Tibial nerve (tissue), 4 donors: ENCODE data around the gene CRYGB. TPM values are rescaled to one million over a fixed set of nuclear protein-coding genes. Genes with fewer than 3 reads are reported as not detected.

Experiments
- DNase-seq, 2 donors: peaks; one replicate each; pipeline ENCODE4 v3.0.0-alpha.2; 2019; ENCODE audit warnings: low spot score in 2 of 2
- H3K27ac ChIP-seq, 4 donors: fragments of 200-600 bp; sonication (generic) in 3 of 4; one replicate each; pipeline ENCODE4 v1.5.1; 2017 to 2019; ENCODE audit warnings: mild to moderate bottlenecking in 1 of 4
- H3K27me3 ChIP-seq, 2 donors: fragments of 200-600 bp; sonication (generic) in 1 of 2; one replicate each; pipeline versions ENCODE4 v1.5.1 to v1.6.0; 2017 to 2019
- H3K36me3 ChIP-seq, 3 donors: fragments of 200-600 bp; sonication (generic); one replicate each; pipeline ENCODE4 v1.5.1; 2018 to 2019
- H3K4me1 ChIP-seq, 4 donors: fragments of 200-600 bp; sonication (generic) in 3 of 4; one replicate each; pipeline ENCODE4 v1.5.1; 2017 to 2019
- H3K4me3 ChIP-seq, 4 donors: fragments of 200-600 bp; sonication (generic) in 3 of 4; one replicate each; pipeline ENCODE4 v1.5.1; 2017 to 2019; ENCODE audit warnings: mild to moderate bottlenecking in 1 of 4, moderate library complexity in 1 of 4
- H3K9me3 ChIP-seq, 4 donors: fragments of 200-600 bp; sonication (generic) in 3 of 4; one replicate each; pipeline ENCODE4 v1.5.1; 2017 to 2019
- CTCF ChIP-seq, 5 experiments: fragments of 200-600 bp in 3 of 5; fragments of 450-650 bp in 2 of 5; sonication (generic) in 3 of 5; IDR thresholded peaks; one replicate each; pipeline ENCODE4 v1.5.1; 2016 to 2019; ENCODE audit warnings: antibody characterized with exemption in 5 of 5, mild to moderate bottlenecking in 3 of 5, moderate library complexity in 2 of 5
- EP300 ChIP-seq, 2 donors: sonication (generic); formaldehyde crosslinking; IDR thresholded peaks; one replicate each; pipeline ENCODE4 v1.6.1; 2017; ENCODE audit warnings: antibody characterized with exemption in 2 of 2, mild to moderate bottlenecking in 1 of 2
- POLR2A ChIP-seq, 2 donors: fragments of 450-650 bp; IDR thresholded peaks; one replicate each; pipeline ENCODE4 v1.6.1; 2017; ENCODE audit warnings: antibody characterized with exemption in 2 of 2, mild to moderate bottlenecking in 2 of 2, moderate library complexity in 2 of 2
- WGBS, 2 donors: methylation state at CpG; one replicate each; pipeline ENCODE4 v1.1.5; 2018; 5-methylcytosine and 5-hydroxymethylcytosine counted together
- total RNA-seq, 4 donors: library from RNA; depleted of rRNA; stranded (reverse); fragments of >200 nt; gene quantifications; one replicate each; pipeline ENCODE4 v1.1.0, GENCODE V29; 2016

Gene CRYGB
- total RNA-seq, 4 donors from 2014 or later = not detected

DNA sequence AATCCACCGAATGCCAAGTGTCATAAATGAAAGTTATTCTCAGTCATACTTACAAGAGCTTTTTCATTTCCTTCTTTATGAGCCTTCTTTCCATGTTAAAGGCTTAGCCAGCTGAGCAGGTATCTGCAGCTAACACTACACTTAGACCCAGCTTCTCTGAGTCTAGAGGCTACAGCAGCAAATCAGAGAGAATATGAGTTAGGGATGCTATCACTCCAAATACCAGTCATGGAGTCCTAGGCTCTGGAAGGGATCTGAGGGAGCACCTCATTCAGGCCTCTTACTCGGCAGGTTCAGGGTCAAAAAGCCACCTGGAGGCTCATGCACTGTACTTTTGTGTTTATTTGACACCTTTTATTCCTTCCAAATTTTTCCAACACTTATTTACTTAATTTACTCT is 40.9 kb upstream of the CRYGB start:
- 83 to 89% methylated on average over 2 of the region's 2 CpGs for WGBS, 2 donors
- Histone ChIP-seq H3K4me1 (peaks cover 0 to 13% (median 4%) of the 10 kb centered on the region in 4 donors), H3K9me3 (no peaks in the 10 kb centered on the region), H3K36me3 (no peaks in the 10 kb centered on the region), H3K27me3 (no peaks in the 10 kb centered on the region), H3K4me3 (no peak overlapping the region), H3K27ac (no peak overlapping the region)
- TF ChIP-seq POLR2A (IDR thresholded peaks at IDR 0.05) = no peak
- TF ChIP-seq EP300 (IDR thresholded peaks at IDR 0.05) = no peak
- TF ChIP-seq CTCF (IDR thresholded peaks at IDR 0.05) = no peak
- no peak for DNase-seq

GRCh38 chr2:208186465-208186864 is 40.5 kb upstream of the CRYGB start:
- no peak for DNase-seq

DNA sequence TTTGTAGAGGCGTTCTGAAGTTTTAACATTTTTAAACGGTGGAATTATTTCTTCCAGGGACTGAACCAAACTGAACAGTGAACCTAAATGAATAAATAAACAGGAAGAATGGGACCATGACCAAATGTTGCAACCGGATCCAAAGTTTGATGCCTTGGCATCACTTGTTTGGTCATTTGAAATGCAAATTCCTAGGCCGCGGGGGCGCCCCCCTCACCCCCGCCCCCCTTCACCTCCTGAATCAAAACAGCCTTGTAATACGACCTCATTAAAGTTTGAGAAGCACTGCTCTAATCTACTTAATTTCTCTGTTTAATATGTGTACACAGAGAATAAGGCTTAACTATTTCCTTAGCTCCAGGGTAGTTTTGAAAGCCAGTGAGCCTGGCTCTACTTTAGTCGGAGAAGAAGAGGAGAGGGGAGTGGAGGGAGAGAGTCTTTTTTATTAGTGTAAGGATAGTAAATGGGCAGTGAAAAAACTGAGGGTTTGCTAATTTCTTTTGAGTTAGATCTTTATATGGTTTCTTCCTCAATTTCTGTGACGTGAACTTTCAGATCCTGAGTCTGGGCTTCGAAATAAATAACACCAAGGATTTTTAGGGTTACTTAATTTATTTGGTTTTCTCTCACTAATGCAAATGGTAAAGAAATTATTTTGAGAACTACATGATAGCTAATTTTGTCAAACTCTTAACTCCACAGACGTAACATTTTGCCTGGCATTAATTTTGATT is 38.2 kb upstream of the CRYGB start:
- H3K4me3 ChIP-seq = no peak overlapping the region

More at GRCh38 chr2:208186465-208186864, 40.5 kb upstream of the CRYGB start:
- H3K36me3 ChIP-seq = no peaks in the 10 kb centered on the region
- H3K9me3 ChIP-seq = no peaks in the 10 kb centered on the region
- TF ChIP-seq POLR2A (IDR thresholded peaks at IDR 0.05) (no peak), CTCF (IDR thresholded peaks at IDR 0.05) (no peak), EP300 (IDR thresholded peaks at IDR 0.05) (no peak)
- no peaks in the 10 kb centered on the region for H3K27me3 ChIP-seq
- no peak overlapping the region for H3K4me3 ChIP-seq
- H3K4me1 ChIP-seq = peaks cover 0 to 13% (median 4%) of the 10 kb centered on the region in 4 donors
- 70 to 71% methylated on average over 5 of the region's 5 CpGs for WGBS, 2 donors
- no peak overlapping the region for H3K27ac ChIP-seq

GRCh38 chr2:208183526-208183925 is 37.6 kb upstream of the CRYGB start:
- no peaks in the 10 kb centered on the region for H3K27me3 ChIP-seq
- DNase-seq = no peak
- no peak for TF ChIP-seq EP300 (IDR thresholded peaks at IDR 0.05)
- no peak for TF ChIP-seq POLR2A (IDR thresholded peaks at IDR 0.05)
- TF ChIP-seq CTCF (IDR thresholded peaks at IDR 0.05) = no peak
- H3K27ac ChIP-seq = no peak overlapping the region
- H3K4me3 ChIP-seq = no peak overlapping the region
- H3K9me3 ChIP-seq = no peaks in the 10 kb centered on the region
- H3K4me1 ChIP-seq = peaks cover 0 to 13% (median 4%) of the 10 kb centered on the region in 4 donors
- WGBS, 2 donors = 45 to 53% methylated on average over 7 of the region's 7 CpGs
- H3K36me3 ChIP-seq = no peaks in the 10 kb centered on the region

More for the DNA sequence above, 38.2 kb upstream of the CRYGB start:
- H3K9me3 ChIP-seq = no peaks in the 10 kb centered on the region
- no peaks in the 10 kb centered on the region for H3K27me3 ChIP-seq
- no peak for TF ChIP-seq POLR2A (IDR thresholded peaks at IDR 0.05)
- no peak for TF ChIP-seq EP300 (IDR thresholded peaks at IDR 0.05)
- no peak for TF ChIP-seq CTCF (IDR thresholded peaks at IDR 0.05)
- no peak overlapping the region for H3K27ac ChIP-seq
- WGBS, 2 donors = 21 to 23% methylated on average over 12 of the region's 12 CpGs
- H3K4me1 ChIP-seq = peaks cover 0 to 13% (median 4%) of the 10 kb centered on the region in 4 donors
- no peaks in the 10 kb centered on the region for H3K36me3 ChIP-seq
- DNase-seq = no peak

- no peak for DNase-seq
- 60 to 65% methylated on average over 3 of the region's 3 CpGs for WGBS, 2 donors
- Histone ChIP-seq H3K36me3 (no peaks in the 10 kb centered on the region), H3K4me3 (no peak overlapping the region), H3K27ac (no peak overlapping the region), H3K9me3 (no peaks in the 10 kb centered on the region), H3K27me3 (no peaks in the 10 kb centered on the region), H3K4me1 (peaks cover 0 to 13% (median 4%) of the 10 kb centered on the region in 4 donors)
- no peak for TF ChIP-seq EP300 (IDR thresholded peaks at IDR 0.05)
- no peak for TF ChIP-seq CTCF (IDR thresholded peaks at IDR 0.05)
- no peak for TF ChIP-seq POLR2A (IDR thresholded peaks at IDR 0.05)
Observed at GRCh38 chr2:208182835-208183234, 36.9 kb upstream of the CRYGB start.
